Measurements from ENCODE around the gene SMYD3. TPM values are rescaled to one million over a fixed set of nuclear protein-coding genes. Genes with fewer than 3 reads are reported as not detected.

The SMYD3 gene
- polyA plus RNA-seq, 1 experiment = 39.9 TPM

DNA sequence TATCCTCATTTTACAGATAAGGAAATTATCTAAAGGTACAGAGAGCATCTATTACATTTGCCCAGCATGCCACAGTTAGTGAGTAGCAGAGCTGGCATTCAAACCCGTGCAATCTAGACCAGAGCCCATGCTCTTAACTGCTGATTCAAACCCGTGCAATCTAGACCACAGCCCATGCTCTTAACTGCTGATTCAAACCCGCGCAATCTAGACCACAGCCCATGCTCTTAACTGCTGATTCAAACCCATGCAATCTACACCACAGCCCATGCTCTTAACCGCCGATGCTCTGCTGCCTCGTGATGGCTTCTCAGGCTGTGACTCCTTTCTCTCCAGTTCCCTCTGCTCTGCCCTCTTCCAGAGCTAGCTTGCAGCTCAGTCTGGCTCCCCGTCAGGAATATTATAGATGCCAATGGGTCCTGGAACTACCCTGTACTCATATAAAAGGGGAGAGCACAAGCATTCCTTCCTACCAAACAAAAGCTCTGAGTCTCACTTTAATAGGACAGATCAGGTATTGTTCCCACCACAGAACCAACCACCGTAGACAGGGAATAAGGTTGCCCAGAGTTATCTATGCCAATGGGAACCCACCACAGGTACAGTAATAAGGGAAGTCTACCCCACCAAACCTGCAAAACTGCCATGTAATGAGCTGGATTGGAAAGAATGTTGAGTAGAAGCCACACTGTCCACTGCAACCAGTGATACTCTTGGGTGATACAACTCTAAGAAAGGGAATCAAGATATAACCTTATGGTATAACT, 78.4 kb downstream of the SMYD3 start:
- Histone ChIP-seq H3K27ac (ENCODE audit: low read depth, low read length) (peak overlapping the region; percentile 65), H3K9me3 (ENCODE audit: control insufficient read depth, insufficient read depth, low read length) (no peaks in the 10 kb centered on the region), H3K4me3 (ENCODE audit: low read depth, low read length) (no peak overlapping the region), H3K27me3 (ENCODE audit: control insufficient read depth, insufficient read depth, low read length) (no peaks in the 10 kb centered on the region)
- TF ChIP-seq, protein P1, sequence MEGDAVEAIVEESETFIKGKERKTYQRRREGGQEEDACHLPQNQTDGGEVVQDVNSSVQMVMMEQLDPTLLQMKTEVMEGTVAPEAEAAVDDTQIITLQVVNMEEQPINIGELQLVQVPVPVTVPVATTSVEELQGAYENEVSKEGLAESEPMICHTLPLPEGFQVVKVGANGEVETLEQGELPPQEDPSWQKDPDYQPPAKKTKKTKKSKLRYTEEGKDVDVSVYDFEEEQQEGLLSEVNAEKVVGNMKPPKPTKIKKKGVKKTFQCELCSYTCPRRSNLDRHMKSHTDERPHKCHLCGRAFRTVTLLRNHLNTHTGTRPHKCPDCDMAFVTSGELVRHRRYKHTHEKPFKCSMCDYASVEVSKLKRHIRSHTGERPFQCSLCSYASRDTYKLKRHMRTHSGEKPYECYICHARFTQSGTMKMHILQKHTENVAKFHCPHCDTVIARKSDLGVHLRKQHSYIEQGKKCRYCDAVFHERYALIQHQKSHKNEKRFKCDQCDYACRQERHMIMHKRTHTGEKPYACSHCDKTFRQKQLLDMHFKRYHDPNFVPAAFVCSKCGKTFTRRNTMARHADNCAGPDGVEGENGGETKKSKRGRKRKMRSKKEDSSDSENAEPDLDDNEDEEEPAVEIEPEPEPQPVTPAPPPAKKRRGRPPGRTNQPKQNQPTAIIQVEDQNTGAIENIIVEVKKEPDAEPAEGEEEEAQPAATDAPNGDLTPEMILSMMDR (IDR thresholded peaks at IDR 0.05; ENCODE audit: low read depth, low read length) = no peak
- CTCF ChIA-PET = interaction anchor here (1.5 kb wide), 1 partner anchor 44 kb away, joined by 3 read pairs; no protein-coding TSS in a partner anchor
- POLR2A ChIA-PET = no interaction called here
- peak; percentile 57 for DNase-seq (ENCODE audit: low read depth, low spot score)

DNA sequence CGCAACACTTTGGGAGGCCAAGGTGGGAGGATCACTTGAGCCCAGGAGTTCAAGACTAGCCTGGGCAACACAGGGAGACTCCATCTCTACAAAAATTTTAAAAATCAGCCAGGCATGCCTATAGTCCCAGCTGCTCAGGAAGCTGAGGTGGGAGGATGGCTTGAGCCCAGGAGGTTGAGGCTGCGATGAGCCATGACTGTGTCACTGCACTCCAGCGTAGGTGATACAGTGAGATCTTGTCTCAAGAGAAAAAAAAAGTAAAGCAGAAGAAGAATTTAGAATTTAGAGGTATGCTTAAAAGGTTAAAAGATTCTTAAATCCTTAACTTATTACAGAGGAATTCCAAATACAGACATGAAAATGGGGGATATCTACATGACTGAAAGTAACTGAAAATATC, 79.5 kb downstream of the SMYD3 start:
- no peak overlapping the region for H3K27ac ChIP-seq (ENCODE audit: low read depth, low read length)
- H3K27me3 ChIP-seq (ENCODE audit: control insufficient read depth, insufficient read depth, low read length) = no peaks in the 10 kb centered on the region
- CTCF ChIA-PET = no interaction called here
- TF ChIP-seq, protein P1 (IDR thresholded peaks at IDR 0.05; ENCODE audit: low read depth, low read length) = no peak
- no peaks in the 10 kb centered on the region for H3K9me3 ChIP-seq (ENCODE audit: control insufficient read depth, insufficient read depth, low read length)
- DNase-seq (ENCODE audit: low read depth, low spot score) = no peak
- POLR2A ChIA-PET = no interaction called here
- no peak overlapping the region for H3K4me3 ChIP-seq (ENCODE audit: low read depth, low read length)

DNA sequence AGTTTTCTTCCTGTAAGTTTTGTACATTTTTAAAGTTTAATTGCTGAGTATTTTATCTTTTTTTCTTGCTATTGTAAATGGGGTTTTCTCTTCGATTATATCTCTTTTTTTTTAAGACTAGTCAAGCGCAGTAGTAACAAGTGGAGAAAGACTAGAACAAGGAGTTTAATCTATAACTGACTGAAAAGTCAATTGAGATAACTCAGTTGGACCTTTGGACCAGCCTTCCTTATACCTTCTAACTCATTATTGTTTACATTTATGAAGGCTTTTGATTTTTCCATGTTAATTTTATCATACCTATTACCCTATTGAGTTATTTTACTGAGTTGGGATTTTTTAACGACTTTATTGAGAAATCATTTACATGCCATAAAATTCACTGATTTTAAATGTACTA, 81.2 kb downstream of the SMYD3 start:
- CTCF ChIA-PET = no interaction called here

DNA sequence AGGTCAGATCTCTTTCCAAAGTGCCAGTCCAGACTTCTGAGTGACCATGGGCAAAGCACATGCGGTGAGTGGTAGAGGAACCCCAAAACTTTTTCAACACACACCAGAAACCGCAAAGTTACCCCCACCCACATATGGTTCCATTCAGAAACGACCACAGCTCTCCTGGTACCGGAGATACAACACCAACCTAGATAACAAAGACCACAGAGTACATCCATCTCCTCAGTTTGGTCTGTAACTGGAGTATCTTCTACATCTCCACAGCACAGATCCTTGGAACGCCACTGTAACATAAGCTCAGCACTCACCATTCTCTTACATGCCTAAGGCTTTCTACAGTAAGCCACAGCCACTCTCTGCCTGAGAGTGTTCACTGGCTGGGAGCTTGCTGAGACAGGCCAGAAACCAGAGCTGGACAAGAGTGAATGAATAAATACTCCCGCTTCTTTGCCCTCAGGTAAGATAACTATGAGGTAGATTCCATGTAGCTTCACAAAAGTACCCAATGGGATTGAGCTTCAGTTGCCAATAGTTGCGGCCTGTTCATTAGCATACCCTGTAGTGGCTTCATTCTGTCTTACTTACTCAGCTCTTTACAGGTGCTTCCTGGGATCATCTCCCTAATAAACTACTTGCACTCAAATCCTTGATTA, 81.8 kb downstream of the SMYD3 start:
- Histone ChIP-seq H3K9me3 (ENCODE audit: control insufficient read depth, insufficient read depth, low read length) (no peaks in the 10 kb centered on the region), H3K27ac (ENCODE audit: low read depth, low read length) (no peak overlapping the region), H3K4me3 (ENCODE audit: low read depth, low read length) (no peak overlapping the region), H3K27me3 (ENCODE audit: control insufficient read depth, insufficient read depth, low read length) (no peaks in the 10 kb centered on the region)
- no peak for DNase-seq (ENCODE audit: low read depth, low spot score)
- TF ChIP-seq, protein P1 (IDR thresholded peaks at IDR 0.05; ENCODE audit: low read depth, low read length) = no peak
- CTCF ChIA-PET = interaction anchor here (0.5 kb wide), 1 partner anchor 20 kb away, joined by 3 read pairs; no protein-coding TSS in a partner anchor
- POLR2A ChIA-PET = no interaction called here

More for the DNA sequence above, 81.2 kb downstream of the SMYD3 start:
- H3K27me3 ChIP-seq (ENCODE audit: control insufficient read depth, insufficient read depth, low read length) = no peaks in the 10 kb centered on the region
- no peak for DNase-seq (ENCODE audit: low read depth, low spot score)
- no peak overlapping the region for H3K27ac ChIP-seq (ENCODE audit: low read depth, low read length)
- no peaks in the 10 kb centered on the region for H3K9me3 ChIP-seq (ENCODE audit: control insufficient read depth, insufficient read depth, low read length)
- no peak overlapping the region for H3K4me3 ChIP-seq (ENCODE audit: low read depth, low read length)
- TF ChIP-seq, protein P1 (IDR thresholded peaks at IDR 0.05; ENCODE audit: low read depth, low read length) = no peak
- POLR2A ChIA-PET = no interaction called here

DNA sequence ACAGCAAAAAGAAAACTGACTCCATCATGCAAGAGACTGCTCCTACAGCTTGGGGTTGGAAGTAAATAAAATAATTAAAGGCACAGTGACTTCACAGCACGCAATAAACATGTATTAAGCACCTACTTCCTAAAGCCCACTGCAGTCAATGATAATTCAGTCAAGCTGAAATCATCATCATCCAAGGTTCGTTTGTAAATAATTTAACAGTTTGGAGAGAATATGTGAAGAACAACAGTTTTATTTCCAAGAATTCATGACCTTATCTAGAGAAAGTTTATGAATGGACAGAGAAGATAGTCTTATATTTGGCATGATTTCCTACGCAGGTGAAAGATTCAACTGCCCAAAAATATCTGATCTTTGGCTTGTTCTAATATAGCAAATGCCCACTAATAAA, 86.8 kb downstream of the SMYD3 start:
- no peaks in the 10 kb centered on the region for H3K27me3 ChIP-seq (ENCODE audit: control insufficient read depth, insufficient read depth, low read length)
- TF ChIP-seq, protein P1 (IDR thresholded peaks at IDR 0.05; ENCODE audit: low read depth, low read length) = no peak
- DNase-seq (ENCODE audit: low read depth, low spot score) = no peak
- POLR2A ChIA-PET = no interaction called here
- CTCF ChIA-PET = interaction anchor here (0.6 to 1.5 kb wide), 2 partner anchors 29 to 562 kb away, joined by 3 to 4 read pairs; no protein-coding TSS in a partner anchor
- H3K4me3 ChIP-seq (ENCODE audit: low read depth, low read length) = no peak overlapping the region
- H3K9me3 ChIP-seq (ENCODE audit: control insufficient read depth, insufficient read depth, low read length) = peaks cover 13% of the 10 kb centered on the region
- H3K27ac ChIP-seq (ENCODE audit: low read depth, low read length) = no peak overlapping the region
